ENCODE data around the gene BUB1.

DNA sequence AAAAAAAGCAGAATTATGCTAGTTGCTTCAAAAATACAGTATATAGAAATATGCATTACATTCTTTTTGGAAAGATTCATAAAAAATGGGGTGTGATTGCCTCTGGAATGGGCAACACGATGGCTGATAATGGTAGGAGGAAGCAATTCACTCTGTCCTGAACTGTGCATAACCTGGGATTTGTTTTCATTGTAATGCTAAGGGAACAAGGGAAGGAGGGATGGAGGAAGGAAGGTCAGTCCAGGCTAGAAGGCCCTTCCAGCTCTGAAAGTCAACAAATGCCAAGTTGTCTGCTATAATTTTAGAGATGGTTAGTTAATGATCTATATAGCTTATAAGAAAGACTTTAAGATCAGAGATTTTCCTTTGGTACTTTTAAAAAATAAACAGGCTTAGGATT, 40.8 kb downstream of the BUB1 start:
- TF ChIP-seq, protein P1, sequence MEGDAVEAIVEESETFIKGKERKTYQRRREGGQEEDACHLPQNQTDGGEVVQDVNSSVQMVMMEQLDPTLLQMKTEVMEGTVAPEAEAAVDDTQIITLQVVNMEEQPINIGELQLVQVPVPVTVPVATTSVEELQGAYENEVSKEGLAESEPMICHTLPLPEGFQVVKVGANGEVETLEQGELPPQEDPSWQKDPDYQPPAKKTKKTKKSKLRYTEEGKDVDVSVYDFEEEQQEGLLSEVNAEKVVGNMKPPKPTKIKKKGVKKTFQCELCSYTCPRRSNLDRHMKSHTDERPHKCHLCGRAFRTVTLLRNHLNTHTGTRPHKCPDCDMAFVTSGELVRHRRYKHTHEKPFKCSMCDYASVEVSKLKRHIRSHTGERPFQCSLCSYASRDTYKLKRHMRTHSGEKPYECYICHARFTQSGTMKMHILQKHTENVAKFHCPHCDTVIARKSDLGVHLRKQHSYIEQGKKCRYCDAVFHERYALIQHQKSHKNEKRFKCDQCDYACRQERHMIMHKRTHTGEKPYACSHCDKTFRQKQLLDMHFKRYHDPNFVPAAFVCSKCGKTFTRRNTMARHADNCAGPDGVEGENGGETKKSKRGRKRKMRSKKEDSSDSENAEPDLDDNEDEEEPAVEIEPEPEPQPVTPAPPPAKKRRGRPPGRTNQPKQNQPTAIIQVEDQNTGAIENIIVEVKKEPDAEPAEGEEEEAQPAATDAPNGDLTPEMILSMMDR (IDR thresholded peaks at IDR 0.05; ENCODE audit: low read length): no peak
- TF ChIP-seq EZH2 (optimal IDR thresholded peaks at IDR 0.05; ENCODE audit: low read depth, low read length): no peak
- no peak for TF ChIP-seq EZH2phosphoT487 (IDR thresholded peaks at IDR 0.05; ENCODE audit: low read length)
